Spleen (tissue), 7 donors: ENCODE measurements around the gene NFE2L2.

Experiments
- CTCF ChIP-seq, 11 experiments: fragments of 200-600 bp in 7 of 11; fragments of 450-650 bp in 4 of 11; sonication (generic) in 4 of 11; IDR thresholded peaks in 8 of 11; conservative IDR thresholded peaks in 3 of 11; 1 replicate in 7 of 11; 2 replicates in 4 of 11; pipeline versions ENCODE4 v1.4.0 to v1.8.0; 2016 to 2021; ENCODE audit warnings: antibody characterized with exemption in 11 of 11, inconsistent platforms in 4 of 11, mild to moderate bottlenecking in 1 of 11
- POLR2A ChIP-seq, 3 donors: fragments of 450-650 bp; IDR thresholded peaks; one replicate each; pipeline ENCODE4 v1.5.1; 2017; ENCODE audit warnings: antibody characterized with exemption in 3 of 3, mild to moderate bottlenecking in 1 of 3
- POLR2AphosphoS5 ChIP-seq, 3 donors: sonication (generic); formaldehyde crosslinking; IDR thresholded peaks; one replicate each; pipeline ENCODE4 v1.5.1; 2017; ENCODE audit warnings: antibody characterized with exemption in 3 of 3
- donor health status: DM: no; HTN: no; CAD: no; lungs with moderate emphysema.
- donor health status: DM: no; HTN: no; CAD: no.
- donor health status: DM: no; HTN: no; CAD: no.

- TF ChIP-seq POLR2A (IDR thresholded peaks at IDR 0.05): no peak
- TF ChIP-seq CTCF (IDR thresholded peaks at IDR 0.05 in 8 of 11, conservative IDR thresholded peaks at IDR 0.05 in 3 of 11): no peak
- peak in 1 of 3 donors; percentile 33 for TF ChIP-seq POLR2AphosphoS5 (IDR thresholded peaks at IDR 0.05)
Observed at GRCh38 chr2:177232098-177232704, 32.3 kb downstream of the NFE2L2 start.
